LHCN-M2 (cell line): ENCODE data around the gene GHRH. TPM values are rescaled to one million over a fixed set of nuclear protein-coding genes. Genes with fewer than 3 reads are reported as not detected.

ENCODE experiments used
- DNase-seq: peaks from one replicate; pipeline ENCODE4 v3.0.0-alpha.2; 2012; ENCODE audit warnings: low read depth
- total RNA-seq: library from RNA; depleted of rRNA; stranded (reverse); fragments of >200 nt; gene quantifications from 2 replicates; pipeline ENCODE4 v1.2.3, GENCODE V29; 2014

Gene GHRH
- total RNA-seq, 1 experiment from 2014 or later: not detected

GRCh38 chr20:37263686-37264085 lies 2.1 kb upstream of the GHRH start:
- DNase-seq: no peak

- DNase-seq: no peak
Observed at GRCh38 chr20:37262505-37262904, 891 bp upstream of the GHRH start.

- no peak for DNase-seq
Observed at GRCh38 chr20:37260923-37261322, 691 bp downstream of the GHRH start.

- DNase-seq: no peak
Observed at GRCh38 chr20:37259865-37260264, 1.7 kb downstream of the GHRH start.

- no peak for DNase-seq
Observed at GRCh38 chr20:37259031-37259430, 2.6 kb downstream of the GHRH start.

- DNase-seq: no peak
Observed at GRCh38 chr20:37257988-37258387, 3.6 kb downstream of the GHRH start.

GRCh38 chr20:37257530-37257929 lies 4.1 kb downstream of the GHRH start:
- DNase-seq: no peak

GRCh38 chr20:37256286-37256685 lies 5.3 kb downstream of the GHRH start:
- DNase-seq: peak; percentile 28

- DNase-seq: no peak
Observed at GRCh38 chr20:37254114-37254878, 7.3 kb downstream of the GHRH start.

GRCh38 chr20:37253087-37253486 lies 8.5 kb downstream of the GHRH start:
- no peak for DNase-seq

- DNase-seq: no peak
Observed at GRCh38 chr20:37251825-37252477, 9.7 kb downstream of the GHRH start.

GRCh38 chr20:37249304-37249703 lies 12.3 kb downstream of the GHRH start:
- DNase-seq: no peak

- no peak for DNase-seq
Observed at GRCh38 chr20:37247547-37247946, 14.1 kb downstream of the GHRH start.

- no peak for DNase-seq
Observed at GRCh38 chr20:37246736-37247135, 14.9 kb downstream of the GHRH start.

GRCh38 chr20:37245216-37246150 lies 16.1 kb downstream of the GHRH start:
- no peak for DNase-seq

GRCh38 chr20:37244572-37244957 lies 17.0 kb downstream of the GHRH start:
- no peak for DNase-seq

GRCh38 chr20:37243937-37244571 lies 17.6 kb downstream of the GHRH start:
- DNase-seq: no peak

- DNase-seq: no peak
Observed at GRCh38 chr20:37243076-37243936, 18.3 kb downstream of the GHRH start.

GRCh38 chr20:37242503-37242902 lies 19.1 kb downstream of the GHRH start:
- DNase-seq: no peak

GRCh38 chr20:37240337-37241067 lies 21.1 kb downstream of the GHRH start:
- no peak for DNase-seq
